ENCODE data around the gene PDE4D. TPM values are rescaled to one million over a fixed set of nuclear protein-coding genes. Genes with fewer than 3 reads are reported as not detected.
"Not testable (repeated sequence)": the region's sequence is repeated elsewhere in the genome, so short reads cannot be mapped to it uniquely, and the experiment has no call there.

The PDE4D gene
- total and polyA plus RNA-seq, 2 donors: 21.2 to 30.3 TPM

GRCh38 chr5:59749782-59750520, 143.6 kb downstream of the PDE4D start:
- 99% methylated on average over 4 of the region's 4 CpGs for WGBS
- Histone ChIP-seq H3K36me3 (ENCODE audit: control insufficient read depth in 2 of 2, insufficient read depth in 2 of 2, low read length in 1 of 2) (no peaks in the 10 kb centered on the region), H3K9me3 (ENCODE audit: control insufficient read depth in 2 of 2, insufficient read depth in 1 of 2, low read length in 1 of 2) (no peaks in the 10 kb centered on the region), H3K4me1 (ENCODE audit: control insufficient read depth in 2 of 2, insufficient read depth in 2 of 2, low read length in 2 of 2) (peaks cover 0 to 4% of the 10 kb centered on the region in 2 donors), H3K27ac (ENCODE audit: low read depth in 1 of 2, low read length in 1 of 2) (no peak overlapping the region), H3K27me3 (ENCODE audit: control insufficient read depth in 2 of 2, insufficient read depth in 1 of 2, low read length in 1 of 2) (no peaks in the 10 kb centered on the region), H3K4me3 (ENCODE audit: low read length in 2 of 2) (no peak overlapping the region)
- DNase-seq (ENCODE audit: low read depth in 6 of 9, low spot score in 9 of 9): no peak

DNA sequence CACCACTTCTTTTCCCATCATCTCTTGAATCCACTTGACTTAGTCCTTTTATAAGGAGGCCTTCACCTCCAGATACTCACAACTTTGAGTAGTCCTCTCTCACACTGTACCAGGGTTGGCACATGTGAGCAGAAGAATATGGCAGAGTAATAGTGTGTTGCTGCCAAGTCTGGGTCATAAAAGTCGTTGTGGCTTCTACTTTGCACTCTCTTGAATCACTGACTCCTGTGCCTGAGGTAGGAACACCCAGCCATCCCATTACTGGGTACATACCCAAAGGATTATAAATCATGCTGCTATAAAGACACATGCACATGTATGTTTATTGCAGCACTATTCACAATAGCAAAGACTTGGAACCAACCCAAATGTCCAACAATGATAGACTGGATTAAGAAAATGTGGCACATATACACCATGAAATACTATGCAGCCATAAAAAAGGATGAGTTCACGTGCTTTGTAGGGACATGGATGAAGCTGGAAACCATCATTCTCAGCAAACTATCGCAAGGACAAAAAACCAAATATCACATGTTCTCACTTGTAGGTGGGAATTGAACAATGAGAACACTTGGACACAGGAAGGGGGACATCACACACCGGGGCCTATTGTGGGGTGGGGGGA, 145.4 kb downstream of the PDE4D start:
- H3K9me3 ChIP-seq (ENCODE audit: control insufficient read depth in 2 of 2, insufficient read depth in 1 of 2, low read length in 1 of 2); H3K27ac ChIP-seq (ENCODE audit: low read depth in 1 of 2, low read length in 1 of 2); H3K4me1 ChIP-seq (ENCODE audit: control insufficient read depth in 2 of 2, insufficient read depth in 2 of 2, low read length in 2 of 2); H3K27me3 ChIP-seq (ENCODE audit: control insufficient read depth in 2 of 2, insufficient read depth in 1 of 2, low read length in 1 of 2); DNase-seq (ENCODE audit: low read depth in 6 of 9, low spot score in 9 of 9); H3K4me3 ChIP-seq (ENCODE audit: low read length in 2 of 2); H3K36me3 ChIP-seq (ENCODE audit: control insufficient read depth in 2 of 2, insufficient read depth in 2 of 2, low read length in 1 of 2): not testable (repeated sequence)
- 93% methylated on average over 4 of the region's 4 CpGs for WGBS

DNA sequence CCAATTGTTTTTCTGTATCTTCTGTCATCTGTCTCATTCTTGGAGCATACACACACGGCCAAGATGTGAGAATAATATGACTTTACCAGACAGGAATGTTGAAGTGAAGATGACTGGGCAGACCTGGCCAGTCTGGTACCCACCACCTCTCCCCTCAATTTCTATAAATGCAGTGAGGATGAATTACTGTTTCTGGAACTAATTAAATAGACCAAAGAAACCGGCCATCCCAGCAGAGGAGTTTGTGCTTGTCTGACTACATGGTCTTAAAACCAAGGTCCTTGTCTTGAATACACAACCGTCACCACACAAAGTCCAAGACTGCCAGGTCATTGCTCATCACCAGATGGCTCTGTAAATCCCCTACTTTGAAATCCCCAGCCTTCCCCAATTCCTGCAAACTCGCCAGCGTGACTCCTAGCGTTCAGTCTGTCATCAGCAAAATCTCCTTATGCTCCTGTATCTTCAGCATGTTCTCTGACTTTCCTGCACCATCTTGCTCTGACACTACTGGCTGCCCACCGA, 147.2 kb downstream of the PDE4D start:
- no peaks in the 10 kb centered on the region for H3K4me1 ChIP-seq (ENCODE audit: control insufficient read depth in 2 of 2, insufficient read depth in 2 of 2, low read length in 2 of 2)
- no peaks in the 10 kb centered on the region for H3K27me3 ChIP-seq (ENCODE audit: control insufficient read depth in 2 of 2, insufficient read depth in 1 of 2, low read length in 1 of 2)
- H3K27ac ChIP-seq (ENCODE audit: low read depth in 1 of 2, low read length in 1 of 2): no peak overlapping the region
- no peak for DNase-seq (ENCODE audit: low read depth in 6 of 9, low spot score in 9 of 9)
- no peak overlapping the region for H3K4me3 ChIP-seq (ENCODE audit: low read length in 2 of 2)
- H3K9me3 ChIP-seq (ENCODE audit: control insufficient read depth in 2 of 2, insufficient read depth in 1 of 2, low read length in 1 of 2): no peaks in the 10 kb centered on the region
- no peaks in the 10 kb centered on the region for H3K36me3 ChIP-seq (ENCODE audit: control insufficient read depth in 2 of 2, insufficient read depth in 2 of 2, low read length in 1 of 2)
- 87% methylated on average over 7 of the region's 7 CpGs for WGBS

- H3K4me1 ChIP-seq (ENCODE audit: control insufficient read depth in 2 of 2, insufficient read depth in 2 of 2, low read length in 2 of 2): no peaks in the 10 kb centered on the region
- no peaks in the 10 kb centered on the region for H3K27me3 ChIP-seq (ENCODE audit: control insufficient read depth in 2 of 2, insufficient read depth in 1 of 2, low read length in 1 of 2)
- H3K36me3 ChIP-seq (ENCODE audit: control insufficient read depth in 2 of 2, insufficient read depth in 2 of 2, low read length in 1 of 2): no peaks in the 10 kb centered on the region
- 90% methylated on average over 7 of the region's 7 CpGs for WGBS
- DNase-seq (ENCODE audit: low read depth in 6 of 9, low spot score in 9 of 9): no peak
- peak overlapping the region in 1 of 2 donors; percentile 8 for H3K27ac ChIP-seq (ENCODE audit: low read depth in 1 of 2, low read length in 1 of 2)
- no peaks in the 10 kb centered on the region for H3K9me3 ChIP-seq (ENCODE audit: control insufficient read depth in 2 of 2, insufficient read depth in 1 of 2, low read length in 1 of 2)
- no peak overlapping the region for H3K4me3 ChIP-seq (ENCODE audit: low read length in 2 of 2)
Measured at GRCh38 chr5:59745415-59745863, 148.1 kb downstream of the PDE4D start.

- Histone ChIP-seq H3K4me3 (ENCODE audit: low read length in 2 of 2) (no peak overlapping the region), H3K27ac (ENCODE audit: low read depth in 1 of 2, low read length in 1 of 2) (no peak overlapping the region), H3K4me1 (ENCODE audit: control insufficient read depth in 2 of 2, insufficient read depth in 2 of 2, low read length in 2 of 2) (no peaks in the 10 kb centered on the region), H3K27me3 (ENCODE audit: control insufficient read depth in 2 of 2, insufficient read depth in 1 of 2, low read length in 1 of 2) (no peaks in the 10 kb centered on the region), H3K9me3 (ENCODE audit: control insufficient read depth in 2 of 2, insufficient read depth in 1 of 2, low read length in 1 of 2) (no peaks in the 10 kb centered on the region), H3K36me3 (ENCODE audit: control insufficient read depth in 2 of 2, insufficient read depth in 2 of 2, low read length in 1 of 2) (no peaks in the 10 kb centered on the region)
- no peak for DNase-seq (ENCODE audit: low read depth in 6 of 9, low spot score in 9 of 9)
Measured at GRCh38 chr5:59744531-59744992, 149.0 kb downstream of the PDE4D start.

- H3K27me3 ChIP-seq (ENCODE audit: control insufficient read depth in 2 of 2, insufficient read depth in 1 of 2, low read length in 1 of 2): no peaks in the 10 kb centered on the region
- no peaks in the 10 kb centered on the region for H3K9me3 ChIP-seq (ENCODE audit: control insufficient read depth in 2 of 2, insufficient read depth in 1 of 2, low read length in 1 of 2)
- WGBS: 95% methylated on average over 3 of the region's 3 CpGs
- no peaks in the 10 kb centered on the region for H3K4me1 ChIP-seq (ENCODE audit: control insufficient read depth in 2 of 2, insufficient read depth in 2 of 2, low read length in 2 of 2)
- H3K27ac ChIP-seq (ENCODE audit: low read depth in 1 of 2, low read length in 1 of 2): no peak overlapping the region
- no peaks in the 10 kb centered on the region for H3K36me3 ChIP-seq (ENCODE audit: control insufficient read depth in 2 of 2, insufficient read depth in 2 of 2, low read length in 1 of 2)
- no peak overlapping the region for H3K4me3 ChIP-seq (ENCODE audit: low read length in 2 of 2)
- DNase-seq (ENCODE audit: low read depth in 6 of 9, low spot score in 9 of 9): no peak
Measured at GRCh38 chr5:59741599-59741998, 151.9 kb downstream of the PDE4D start.

GRCh38 chr5:59738024-59738423, 155.5 kb downstream of the PDE4D start:
- H3K27me3 ChIP-seq (ENCODE audit: control insufficient read depth in 2 of 2, insufficient read depth in 1 of 2, low read length in 1 of 2): no peaks in the 10 kb centered on the region
- 98% methylated on average over 1 of the region's 1 CpG for WGBS

DNA sequence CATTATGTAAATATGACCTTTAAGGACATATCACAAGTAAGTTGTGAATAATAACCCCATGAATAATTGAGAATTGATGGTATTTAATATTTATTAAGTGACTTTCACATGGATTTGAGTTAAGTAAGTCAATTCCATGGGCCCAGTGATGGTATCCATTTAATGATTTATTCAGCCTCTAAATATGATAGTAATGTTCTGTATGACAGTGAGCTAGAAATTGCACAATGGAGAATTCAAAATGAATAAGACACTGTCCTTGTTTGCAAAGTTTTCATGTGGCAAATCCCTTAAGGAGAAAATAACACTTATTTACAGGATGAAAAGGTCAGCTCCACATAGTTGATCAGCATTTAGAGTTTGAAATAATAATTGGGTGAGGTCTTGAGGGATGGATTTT, 160.7 kb downstream of the PDE4D start:
- H3K4me3 ChIP-seq (ENCODE audit: low read length in 2 of 2): no peak overlapping the region
- no peaks in the 10 kb centered on the region for H3K27me3 ChIP-seq (ENCODE audit: control insufficient read depth in 2 of 2, insufficient read depth in 1 of 2, low read length in 1 of 2)
- H3K4me1 ChIP-seq (ENCODE audit: control insufficient read depth in 2 of 2, insufficient read depth in 2 of 2, low read length in 2 of 2): no peaks in the 10 kb centered on the region
- no peaks in the 10 kb centered on the region for H3K9me3 ChIP-seq (ENCODE audit: control insufficient read depth in 2 of 2, insufficient read depth in 1 of 2, low read length in 1 of 2)
- no peaks in the 10 kb centered on the region for H3K36me3 ChIP-seq (ENCODE audit: control insufficient read depth in 2 of 2, insufficient read depth in 2 of 2, low read length in 1 of 2)
- no peak overlapping the region for H3K27ac ChIP-seq (ENCODE audit: low read depth in 1 of 2, low read length in 1 of 2)
- no peak for DNase-seq (ENCODE audit: low read depth in 6 of 9, low spot score in 9 of 9)

More at GRCh38 chr5:59738024-59738423, 155.5 kb downstream of the PDE4D start:
- no peaks in the 10 kb centered on the region for H3K9me3 ChIP-seq (ENCODE audit: control insufficient read depth in 2 of 2, insufficient read depth in 1 of 2, low read length in 1 of 2)
- H3K27ac ChIP-seq (ENCODE audit: low read depth in 1 of 2, low read length in 1 of 2): no peak overlapping the region
- no peaks in the 10 kb centered on the region for H3K4me1 ChIP-seq (ENCODE audit: control insufficient read depth in 2 of 2, insufficient read depth in 2 of 2, low read length in 2 of 2)
- DNase-seq (ENCODE audit: low read depth in 6 of 9, low spot score in 9 of 9): no peak
- no peaks in the 10 kb centered on the region for H3K36me3 ChIP-seq (ENCODE audit: control insufficient read depth in 2 of 2, insufficient read depth in 2 of 2, low read length in 1 of 2)
- no peak overlapping the region for H3K4me3 ChIP-seq (ENCODE audit: low read length in 2 of 2)

GRCh38 chr5:59732301-59732700, 161.2 kb downstream of the PDE4D start:
- H3K27ac ChIP-seq (ENCODE audit: low read depth in 1 of 2, low read length in 1 of 2): no peak overlapping the region
- H3K27me3 ChIP-seq (ENCODE audit: control insufficient read depth in 2 of 2, insufficient read depth in 1 of 2, low read length in 1 of 2): no peaks in the 10 kb centered on the region
- 84% methylated on average over 2 of the region's 2 CpGs for WGBS
- no peak overlapping the region for H3K4me3 ChIP-seq (ENCODE audit: low read length in 2 of 2)
- H3K4me1 ChIP-seq (ENCODE audit: control insufficient read depth in 2 of 2, insufficient read depth in 2 of 2, low read length in 2 of 2): no peaks in the 10 kb centered on the region
- no peaks in the 10 kb centered on the region for H3K36me3 ChIP-seq (ENCODE audit: control insufficient read depth in 2 of 2, insufficient read depth in 2 of 2, low read length in 1 of 2)
- no peaks in the 10 kb centered on the region for H3K9me3 ChIP-seq (ENCODE audit: control insufficient read depth in 2 of 2, insufficient read depth in 1 of 2, low read length in 1 of 2)
- no peak for DNase-seq (ENCODE audit: low read depth in 6 of 9, low spot score in 9 of 9)
